ENCODE results near the gene PDHX.

Gene PDHX

GRCh38 chr11:34988294-34989255 lies 72.2 kb downstream of the PDHX start:
- TF ChIP-seq CREB1 (IDR thresholded peaks at IDR 0.05; ENCODE audit: low read depth) (no peak), NFIC (IDR thresholded peaks at IDR 0.05) (no peak), YY1 (IDR thresholded peaks at IDR 0.05; ENCODE audit: low read depth) (no peak), TCF12 (IDR thresholded peaks at IDR 0.05; ENCODE audit: low read depth) (no peak), ZBTB7A (IDR thresholded peaks at IDR 0.05; ENCODE audit: low read depth) (no peak)

- TF ChIP-seq CREB1 (IDR thresholded peaks at IDR 0.05; ENCODE audit: low read depth) = no peak
- TF ChIP-seq EGR1 (IDR thresholded peaks at IDR 0.05) = no peak
- TF ChIP-seq EP300 (IDR thresholded peaks at IDR 0.05; ENCODE audit: borderline replicate concordance) = no peak
- TF ChIP-seq TAF1 (IDR thresholded peaks at IDR 0.05; ENCODE audit: low read depth) = no peak
- TF ChIP-seq TEAD4 (IDR thresholded peaks at IDR 0.05) = no peak
- TF ChIP-seq RAD21 (IDR thresholded peaks at IDR 0.05; ENCODE audit: low read depth) = no peak
- no peak for TF ChIP-seq REST (IDR thresholded peaks at IDR 0.05; ENCODE audit: low read depth)
- TF ChIP-seq USF1 (IDR thresholded peaks at IDR 0.05) = no peak
- TF ChIP-seq CEBPB (IDR thresholded peaks at IDR 0.05) = no peak
- TF ChIP-seq ZBTB7A (IDR thresholded peaks at IDR 0.05; ENCODE audit: low read depth) = no peak
- no peak for TF ChIP-seq MAX (IDR thresholded peaks at IDR 0.05)
- no peak for TF ChIP-seq FOXM1 (IDR thresholded peaks at IDR 0.05; ENCODE audit: borderline replicate concordance, low read depth)
- TF ChIP-seq TCF12 (IDR thresholded peaks at IDR 0.05; ENCODE audit: low read depth) = no peak
- no peak for TF ChIP-seq YY1 (IDR thresholded peaks at IDR 0.05; ENCODE audit: low read depth)
- TF ChIP-seq NFIC (IDR thresholded peaks at IDR 0.05) = no peak
Measured at GRCh38 chr11:34990916-34991315, 74.5 kb downstream of the PDHX start.

- no peak for TF ChIP-seq TAF1 (IDR thresholded peaks at IDR 0.05; ENCODE audit: low read depth)
- no peak for TF ChIP-seq YY1 (IDR thresholded peaks at IDR 0.05; ENCODE audit: low read depth)
- no peak for TF ChIP-seq REST (IDR thresholded peaks at IDR 0.05; ENCODE audit: low read depth)
- no peak for TF ChIP-seq USF1 (IDR thresholded peaks at IDR 0.05)
- TF ChIP-seq EGR1 (IDR thresholded peaks at IDR 0.05) = no peak
- no peak for TF ChIP-seq ZBTB7A (IDR thresholded peaks at IDR 0.05; ENCODE audit: low read depth)
- no peak for TF ChIP-seq RAD21 (IDR thresholded peaks at IDR 0.05; ENCODE audit: low read depth)
- TF ChIP-seq MAX (IDR thresholded peaks at IDR 0.05) = no peak
- TF ChIP-seq NFIC (IDR thresholded peaks at IDR 0.05) = no peak
- TF ChIP-seq TCF12 (IDR thresholded peaks at IDR 0.05; ENCODE audit: low read depth) = no peak
- TF ChIP-seq CREB1 (IDR thresholded peaks at IDR 0.05; ENCODE audit: low read depth) = no peak
- TF ChIP-seq FOXM1 (IDR thresholded peaks at IDR 0.05; ENCODE audit: borderline replicate concordance, low read depth) = no peak
- no peak for TF ChIP-seq CEBPB (IDR thresholded peaks at IDR 0.05)
- TF ChIP-seq EP300 (IDR thresholded peaks at IDR 0.05; ENCODE audit: borderline replicate concordance) = no peak
- TF ChIP-seq TEAD4 (IDR thresholded peaks at IDR 0.05) = no peak
Measured at GRCh38 chr11:34994854-34995253, 78.4 kb downstream of the PDHX start.

GRCh38 chr11:34996958-34997357 lies 80.5 kb downstream of the PDHX start:
- TF ChIP-seq MAX (IDR thresholded peaks at IDR 0.05) (no peak), RAD21 (IDR thresholded peaks at IDR 0.05; ENCODE audit: low read depth) (no peak), NFIC (IDR thresholded peaks at IDR 0.05) (no peak), EP300 (IDR thresholded peaks at IDR 0.05; ENCODE audit: borderline replicate concordance) (no peak), YY1 (IDR thresholded peaks at IDR 0.05; ENCODE audit: low read depth) (no peak), EGR1 (IDR thresholded peaks at IDR 0.05) (no peak), TCF12 (IDR thresholded peaks at IDR 0.05; ENCODE audit: low read depth) (no peak), USF1 (IDR thresholded peaks at IDR 0.05) (no peak), TEAD4 (IDR thresholded peaks at IDR 0.05) (no peak), TAF1 (IDR thresholded peaks at IDR 0.05; ENCODE audit: low read depth) (no peak), FOXM1 (IDR thresholded peaks at IDR 0.05; ENCODE audit: borderline replicate concordance, low read depth) (no peak), ZBTB7A (IDR thresholded peaks at IDR 0.05; ENCODE audit: low read depth) (no peak), REST (IDR thresholded peaks at IDR 0.05; ENCODE audit: low read depth) (no peak), CEBPB (IDR thresholded peaks at IDR 0.05) (no peak)

Measured in Ishikawa (cell line).